Tibial nerve (tissue), 4 donors: ENCODE data around the gene DCUN1D2.

Source experiments
- CTCF ChIP-seq, 5 experiments: fragments of 200-600 bp in 3 of 5; fragments of 450-650 bp in 2 of 5; sonication (generic) in 3 of 5; IDR thresholded peaks; one replicate each; pipeline ENCODE4 v1.5.1; 2016 to 2019; ENCODE audit warnings: antibody characterized with exemption in 5 of 5, mild to moderate bottlenecking in 3 of 5, moderate library complexity in 2 of 5
- EP300 ChIP-seq, 2 donors: sonication (generic); formaldehyde crosslinking; IDR thresholded peaks; one replicate each; pipeline ENCODE4 v1.6.1; 2017; ENCODE audit warnings: antibody characterized with exemption in 2 of 2, mild to moderate bottlenecking in 1 of 2
- POLR2A ChIP-seq, 2 donors: fragments of 450-650 bp; IDR thresholded peaks; one replicate each; pipeline ENCODE4 v1.6.1; 2017; ENCODE audit warnings: antibody characterized with exemption in 2 of 2, mild to moderate bottlenecking in 2 of 2, moderate library complexity in 2 of 2

- no peak for TF ChIP-seq POLR2A (IDR thresholded peaks at IDR 0.05)
- TF ChIP-seq CTCF (IDR thresholded peaks at IDR 0.05), result no peak
- no peak for TF ChIP-seq EP300 (IDR thresholded peaks at IDR 0.05)
These were observed 48.2 kb upstream of the DCUN1D2 start for GRCh38 chr13:113538689-113539058.
